Endodermal cell (in vitro differentiated cells): Measurements from ENCODE around the gene GID8. TPM values are rescaled to one million over a fixed set of nuclear protein-coding genes. Genes with fewer than 3 reads are reported as not detected.

Source experiments
- DNase-seq: peaks from one replicate; pipeline ENCODE4 v3.0.0-alpha.2; 2017
- H3K27ac ChIP-seq: 2 replicates; pipeline ENCODE4 v1.5.1; 2013; ENCODE audit warnings: mild to moderate bottlenecking, low read depth, low read length, moderate library complexity
- H3K27me3 ChIP-seq: 2 replicates; pipeline ENCODE4 v1.6.1; 2013; ENCODE audit warnings: mild to moderate bottlenecking, low read length, moderate library complexity; ENCODE audit not compliant: insufficient read depth, control insufficient read depth, poor library complexity, severe bottlenecking
- H3K36me3 ChIP-seq: 2 replicates; pipeline ENCODE4 v1.7.0; 2013; ENCODE audit warnings: mild to moderate bottlenecking, low read length, moderate library complexity; ENCODE audit not compliant: control insufficient read depth, insufficient read depth
- H3K4me1 ChIP-seq: one replicate; pipeline ENCODE4 v1.7.0; 2013; ENCODE audit warnings: low read length; ENCODE audit not compliant: control insufficient read depth, insufficient read depth
- H3K4me3 ChIP-seq: 2 replicates; pipeline ENCODE4 v1.5.1; 2013; ENCODE audit warnings: mild to moderate bottlenecking, low read length, moderate library complexity
- H3K9ac ChIP-seq: 2 replicates; pipeline ENCODE4 v1.6.1; 2013; ENCODE audit warnings: mild to moderate bottlenecking, low read length, moderate library complexity; ENCODE audit not compliant: poor library complexity, severe bottlenecking; ENCODE audit errors: extremely low read depth
- H3K9me3 ChIP-seq: 2 replicates; pipeline ENCODE4 v1.6.1; 2013; ENCODE audit warnings: mild to moderate bottlenecking, low read length, moderate library complexity; ENCODE audit not compliant: control insufficient read depth
- H3K27ac Mint-ChIP-seq: 2 replicates; pipeline ENCODE4 v1.8.0; 2020; ENCODE audit warnings: mixed read lengths
- H3K27me3 Mint-ChIP-seq: 2 replicates; pipeline ENCODE4 v1.8.0; 2021; ENCODE audit warnings: mild to moderate bottlenecking, mixed read lengths; ENCODE audit not compliant: insufficient read depth
- H3K36me3 Mint-ChIP-seq: 2 replicates; pipeline ENCODE4 v1.8.0; 2020; ENCODE audit warnings: low read depth, mixed read lengths
- H3K4me1 Mint-ChIP-seq: 2 replicates; pipeline ENCODE4 v1.8.0; 2020; ENCODE audit warnings: mixed read lengths
- H3K4me3 Mint-ChIP-seq: 2 replicates; pipeline ENCODE4 v1.8.0; 2020; ENCODE audit warnings: mild to moderate bottlenecking, moderate library complexity, mixed read lengths
- H3K9me3 Mint-ChIP-seq: 2 replicates; pipeline ENCODE4 v1.8.0; 2020; ENCODE audit warnings: mild to moderate bottlenecking, mixed read lengths
- CTCF ChIP-seq: fragments of 200-600 bp; sonication (generic); conservative IDR thresholded peaks from 2 replicates; pipeline ENCODE4 v1.5.0; 2021; ENCODE audit warnings: antibody characterized with exemption, mild to moderate bottlenecking
- WGBS, 2 experiments: methylation state at CpG; one replicate each; pipeline versions ENCODE4 v1.1.5 to v1.1.7; 2013; ENCODE audit warnings: missing lambda C conversion rate in 2 of 2, mixed read lengths in 1 of 2; ENCODE audit not compliant: insufficient coverage in 1 of 2, insufficient read length in 1 of 2; 5-methylcytosine and 5-hydroxymethylcytosine counted together
- total RNA-seq, 2 donors: library from RNA; stranded (reverse); fragmentation: NEBNext Ultra II Directional in 1 of 2; extraction: Animal tissue kit (Norgen Biotek cat#: 25700) in 1 of 2; gene quantifications; 2 replicates in 1 of 2; 3 replicates in 1 of 2; pipeline ENCODE4 v1.2.1, GENCODE V29; 2021

Gene GID8
- total RNA-seq, 2 donors from 2014 or later: 51.5 to 52.1 TPM

GRCh38 chr20:62952373-62952967, 14.5 kb downstream of the GID8 start, which contains the start of gene SLC17A9:
SLC17A9 (plus strand) TSS chr20:62952709; CDS start chr20:62952831, 122 bp downstream.
- Mint-ChIP-seq H3K27ac (no peak within 1 kb of the TSS), H3K9me3 (no peaks in the 10 kb centered on the region), H3K36me3 (peaks cover 31% of the 10 kb centered on the region), H3K4me3 (peak within 1 kb of the TSS; percentile 43), H3K27me3 (no peaks in the 10 kb centered on the region), H3K4me1 (peaks cover 16% of the 10 kb centered on the region)
- no peak within 1 kb of the TSS for H3K27ac ChIP-seq
- no peak within 1 kb of the TSS for H3K9ac ChIP-seq
- WGBS, 2 experiments: 35 to 36% methylated on average over 7 to 29 of the region's 37 CpGs
- DNase-seq: peak; percentile 92
- peaks cover 11% of the 10 kb centered on the region for H3K9me3 ChIP-seq
- peaks cover 32% of the 10 kb centered on the region for H3K36me3 ChIP-seq
- no peak within 1 kb of the TSS for H3K4me3 ChIP-seq
- peaks cover 11% of the 10 kb centered on the region for H3K4me1 ChIP-seq
- peak; percentile 32 for TF ChIP-seq CTCF
- no peaks in the 10 kb centered on the region for H3K27me3 ChIP-seq

- peak; percentile 83 for DNase-seq
- no peak overlapping the region for H3K27ac Mint-ChIP-seq
- Histone ChIP-seq H3K27me3 (no peaks in the 10 kb centered on the region), H3K9ac (no peak overlapping the region), H3K27ac (peak overlapping the region; percentile 73), H3K36me3 (peaks cover 25% of the 10 kb centered on the region), H3K9me3 (peaks cover 10% of the 10 kb centered on the region), H3K4me3 (no peak overlapping the region), H3K4me1 (peaks cover 11% of the 10 kb centered on the region)
- H3K36me3 Mint-ChIP-seq: peaks cover 24% of the 10 kb centered on the region
- WGBS, 2 experiments: 85 to 86% methylated on average over 7 to 17 of the region's 19 CpGs
- H3K9me3 Mint-ChIP-seq: no peaks in the 10 kb centered on the region
- no peak for TF ChIP-seq CTCF
- H3K4me3 Mint-ChIP-seq: peak overlapping the region; percentile 43
- H3K4me1 Mint-ChIP-seq: peaks cover 16% of the 10 kb centered on the region
- no peaks in the 10 kb centered on the region for H3K27me3 Mint-ChIP-seq
These were observed 15.3 kb downstream of the GID8 start for GRCh38 chr20:62952968-62953838.

- WGBS, 2 experiments: 30 to 37% methylated on average over 25 to 32 of the region's 32 CpGs
- peaks cover 1% of the 10 kb centered on the region for H3K9me3 ChIP-seq
- Mint-ChIP-seq H3K36me3 (peaks cover 15% of the 10 kb centered on the region), H3K4me1 (peaks cover 16% of the 10 kb centered on the region), H3K4me3 (peak overlapping the region; percentile 40), H3K9me3 (no peaks in the 10 kb centered on the region), H3K27ac (no peak overlapping the region), H3K27me3 (no peaks in the 10 kb centered on the region)
- H3K4me1 ChIP-seq: peaks cover 11% of the 10 kb centered on the region
- no peak overlapping the region for H3K9ac ChIP-seq
- H3K36me3 ChIP-seq: peaks cover 16% of the 10 kb centered on the region
- no peaks in the 10 kb centered on the region for H3K27me3 ChIP-seq
- H3K27ac ChIP-seq: peak overlapping the region; percentile 73
- DNase-seq: peak; percentile 83
- H3K4me3 ChIP-seq: no peak overlapping the region
- TF ChIP-seq CTCF: no peak
These were observed 16.1 kb downstream of the GID8 start for GRCh38 chr20:62953839-62954703.
